ENCODE data around the gene TP53I11. TPM values are rescaled to one million over a fixed set of nuclear protein-coding genes. Genes with fewer than 3 reads are reported as not detected.

The TP53I11 gene
- total and polyA plus RNA-seq, 10 donors = 10.2 to 169 (median 96.2) TPM

GRCh38 chr11:44883277-44883676, 67.4 kb downstream of the TP53I11 start:
- TF ChIP-seq POLR2AphosphoS5 (IDR thresholded peaks at IDR 0.05) (no peak), CTCF (IDR thresholded peaks at IDR 0.05 in 8 of 11, conservative IDR thresholded peaks at IDR 0.05 in 3 of 11) (no peak), POLR2A (IDR thresholded peaks at IDR 0.05) (no peak)
- H3K4me3 ChIP-seq = no peak overlapping the region
- peaks cover 0 to 24% (median 6%) of the 10 kb centered on the region in 6 donors for H3K4me1 ChIP-seq
- H3K27me3 ChIP-seq (replicated peaks in 1 of 7) = no peaks in the 10 kb centered on the region
- no peak overlapping the region for H3K27ac ChIP-seq
- DNase-seq = no peak
- H3K9me3 ChIP-seq = no peaks in the 10 kb centered on the region
- no peaks in the 10 kb centered on the region for H3K36me3 ChIP-seq
- WGBS, 5 donors = 56 to 82% (median 72%) methylated on average over 6 of the region's 6 CpGs
- intact Hi-C loops (cut with DNase I; ENCODE audit: low total_unique reads) = no loop called here

Other genes with a start within 250 kb of the TP53I11 start
- gene TSPAN18, start 223.9 kb downstream of the TP53I11 start, total RNA-seq = 10 to 100 TPM; 16.5 to 47.5 (median 24.0) TPM
- gene TSPAN18, start 223.9 kb downstream of the TP53I11 start, polyA plus RNA-seq = 1 to 10 TPM; 2.1 to 7.9 (median 3.1) TPM
- 10 to 100 TPM in 6 of 7 donors, 1 to 10 TPM in 1; 8.0 to 24.3 (median 19.5) TPM for gene PRDM11, start 195.8 kb upstream of the TP53I11 start, total RNA-seq
- 1 to 10 TPM; 1.7 to 4.3 (median 1.9) TPM for gene PRDM11, start 195.8 kb upstream of the TP53I11 start, polyA plus RNA-seq

Measured in spleen (tissue), 11 donors.